Measurements from ENCODE around the gene UQCRQ.

DNA sequence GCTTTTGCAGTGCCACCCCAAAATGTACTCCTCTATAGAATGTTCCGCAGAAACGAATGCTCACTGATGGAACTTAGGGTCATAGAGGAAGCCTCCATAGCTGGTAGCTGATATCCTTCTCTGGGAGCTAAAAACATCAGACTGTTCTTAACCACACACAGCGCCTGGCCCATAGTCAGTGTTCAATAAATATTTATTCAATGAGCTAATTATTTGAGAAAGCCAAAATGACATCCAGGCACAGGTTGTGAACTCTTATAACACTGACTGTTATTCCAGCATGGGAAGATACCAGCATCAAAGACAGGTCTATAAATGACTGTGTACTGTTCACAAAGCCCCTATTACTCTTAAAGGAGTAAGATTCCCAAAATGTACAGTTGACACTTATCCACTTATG is 13.1 kb upstream of the UQCRQ start:
- TF ChIP-seq, protein P1, sequence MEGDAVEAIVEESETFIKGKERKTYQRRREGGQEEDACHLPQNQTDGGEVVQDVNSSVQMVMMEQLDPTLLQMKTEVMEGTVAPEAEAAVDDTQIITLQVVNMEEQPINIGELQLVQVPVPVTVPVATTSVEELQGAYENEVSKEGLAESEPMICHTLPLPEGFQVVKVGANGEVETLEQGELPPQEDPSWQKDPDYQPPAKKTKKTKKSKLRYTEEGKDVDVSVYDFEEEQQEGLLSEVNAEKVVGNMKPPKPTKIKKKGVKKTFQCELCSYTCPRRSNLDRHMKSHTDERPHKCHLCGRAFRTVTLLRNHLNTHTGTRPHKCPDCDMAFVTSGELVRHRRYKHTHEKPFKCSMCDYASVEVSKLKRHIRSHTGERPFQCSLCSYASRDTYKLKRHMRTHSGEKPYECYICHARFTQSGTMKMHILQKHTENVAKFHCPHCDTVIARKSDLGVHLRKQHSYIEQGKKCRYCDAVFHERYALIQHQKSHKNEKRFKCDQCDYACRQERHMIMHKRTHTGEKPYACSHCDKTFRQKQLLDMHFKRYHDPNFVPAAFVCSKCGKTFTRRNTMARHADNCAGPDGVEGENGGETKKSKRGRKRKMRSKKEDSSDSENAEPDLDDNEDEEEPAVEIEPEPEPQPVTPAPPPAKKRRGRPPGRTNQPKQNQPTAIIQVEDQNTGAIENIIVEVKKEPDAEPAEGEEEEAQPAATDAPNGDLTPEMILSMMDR (conservative IDR thresholded peaks at IDR 0.05; ENCODE audit: low read depth in 2 of 2): no peak
- TF ChIP-seq POLR2AphosphoS5 (IDR thresholded peaks at IDR 0.05; ENCODE audit: low read depth) (no peak), CREB1 (CRISPR knock-in tag; IDR thresholded peaks at IDR 0.05; ENCODE audit: low read depth) (no peak), EZH2 (IDR thresholded peaks at IDR 0.05; ENCODE audit: low read depth, unreplicated experiment) (no peak), EZH2phosphoT487 (IDR thresholded peaks at IDR 0.05; ENCODE audit: unreplicated experiment) (no peak), JUNB (IDR thresholded peaks at IDR 0.05; ENCODE audit: unreplicated experiment) (no peak), NANOG (IDR thresholded peaks at IDR 0.05; ENCODE audit: borderline replicate concordance) (no peak), STAT1 (IDR thresholded peaks at IDR 0.05; ENCODE audit: unreplicated experiment) (no peak)
- TF ChIP-seq, protein P2, sequence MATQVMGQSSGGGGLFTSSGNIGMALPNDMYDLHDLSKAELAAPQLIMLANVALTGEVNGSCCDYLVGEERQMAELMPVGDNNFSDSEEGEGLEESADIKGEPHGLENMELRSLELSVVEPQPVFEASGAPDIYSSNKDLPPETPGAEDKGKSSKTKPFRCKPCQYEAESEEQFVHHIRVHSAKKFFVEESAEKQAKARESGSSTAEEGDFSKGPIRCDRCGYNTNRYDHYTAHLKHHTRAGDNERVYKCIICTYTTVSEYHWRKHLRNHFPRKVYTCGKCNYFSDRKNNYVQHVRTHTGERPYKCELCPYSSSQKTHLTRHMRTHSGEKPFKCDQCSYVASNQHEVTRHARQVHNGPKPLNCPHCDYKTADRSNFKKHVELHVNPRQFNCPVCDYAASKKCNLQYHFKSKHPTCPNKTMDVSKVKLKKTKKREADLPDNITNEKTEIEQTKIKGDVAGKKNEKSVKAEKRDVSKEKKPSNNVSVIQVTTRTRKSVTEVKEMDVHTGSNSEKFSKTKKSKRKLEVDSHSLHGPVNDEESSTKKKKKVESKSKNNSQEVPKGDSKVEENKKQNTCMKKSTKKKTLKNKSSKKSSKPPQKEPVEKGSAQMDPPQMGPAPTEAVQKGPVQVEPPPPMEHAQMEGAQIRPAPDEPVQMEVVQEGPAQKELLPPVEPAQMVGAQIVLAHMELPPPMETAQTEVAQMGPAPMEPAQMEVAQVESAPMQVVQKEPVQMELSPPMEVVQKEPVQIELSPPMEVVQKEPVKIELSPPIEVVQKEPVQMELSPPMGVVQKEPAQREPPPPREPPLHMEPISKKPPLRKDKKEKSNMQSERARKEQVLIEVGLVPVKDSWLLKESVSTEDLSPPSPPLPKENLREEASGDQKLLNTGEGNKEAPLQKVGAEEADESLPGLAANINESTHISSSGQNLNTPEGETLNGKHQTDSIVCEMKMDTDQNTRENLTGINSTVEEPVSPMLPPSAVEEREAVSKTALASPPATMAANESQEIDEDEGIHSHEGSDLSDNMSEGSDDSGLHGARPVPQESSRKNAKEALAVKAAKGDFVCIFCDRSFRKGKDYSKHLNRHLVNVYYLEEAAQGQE (IDR thresholded peaks at IDR 0.05; ENCODE audit: unreplicated experiment): no peak
- TF ChIP-seq, protein P3, sequence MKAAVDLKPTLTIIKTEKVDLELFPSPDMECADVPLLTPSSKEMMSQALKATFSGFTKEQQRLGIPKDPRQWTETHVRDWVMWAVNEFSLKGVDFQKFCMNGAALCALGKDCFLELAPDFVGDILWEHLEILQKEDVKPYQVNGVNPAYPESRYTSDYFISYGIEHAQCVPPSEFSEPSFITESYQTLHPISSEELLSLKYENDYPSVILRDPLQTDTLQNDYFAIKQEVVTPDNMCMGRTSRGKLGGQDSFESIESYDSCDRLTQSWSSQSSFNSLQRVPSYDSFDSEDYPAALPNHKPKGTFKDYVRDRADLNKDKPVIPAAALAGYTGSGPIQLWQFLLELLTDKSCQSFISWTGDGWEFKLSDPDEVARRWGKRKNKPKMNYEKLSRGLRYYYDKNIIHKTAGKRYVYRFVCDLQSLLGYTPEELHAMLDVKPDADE (IDR thresholded peaks at IDR 0.05): no peak

All from GM23338 (cell line).